Body of pancreas (tissue), 4 donors: ENCODE results near the gene SPRY4. TPM values are rescaled to one million over a fixed set of nuclear protein-coding genes. Genes with fewer than 3 reads are reported as not detected.

Source experiments
- ATAC-seq: fragments of 150-250 bp; one replicate; pipeline ENCODE4 v1.9.1; 2016
- DNase-seq, 4 donors: peaks; one replicate each; pipeline ENCODE4 v3.0.0-alpha.2; 2019
- H3K27ac ChIP-seq, 4 donors: fragments of 200-600 bp; sonication (generic); 1 replicate in 3 of 4; 2 replicates in 1 of 4; pipeline versions ENCODE4 v1.5.1 to v1.6.1; 2016 to 2019; ENCODE audit warnings: mild to moderate bottlenecking in 1 of 4, mixed read lengths in 1 of 4, moderate library complexity in 1 of 4
- H3K27me3 ChIP-seq, 2 donors: fragments of 200-600 bp; sonication (generic); one replicate each; pipeline ENCODE4 v1.6.0; 2016; ENCODE audit warnings: mild to moderate bottlenecking in 1 of 2
- H3K36me3 ChIP-seq, 2 donors: fragments of 200-600 bp; sonication (generic); replicated peaks in 1 of 2; 2 replicates each; pipeline ENCODE4 v1.5.1; 2016; ENCODE audit warnings: low read depth in 2 of 2; ENCODE audit not compliant: insufficient read depth in 1 of 2
- H3K4me1 ChIP-seq: fragments of 200-600 bp; sonication (generic); one replicate; pipeline ENCODE4 v1.6.0; 2016
- H3K4me3 ChIP-seq, 2 donors: fragments of 200-600 bp; sonication (generic); 1 replicate in 1 of 2; 2 replicates in 1 of 2; pipeline ENCODE4 v1.5.1; 2016 to 2019
- H3K9me3 ChIP-seq, 3 donors: fragments of 200-600 bp; sonication (generic); 1 replicate in 2 of 3; 2 replicates in 1 of 3; pipeline ENCODE4 v1.5.1; 2016
- CTCF ChIP-seq, 7 experiments: fragments of 450-650 bp in 4 of 7; fragments of 200-600 bp in 3 of 7; sonication (generic) in 3 of 7; IDR thresholded peaks; one replicate each; pipeline ENCODE4 v1.5.1; 2016 to 2019; ENCODE audit warnings: antibody characterized with exemption in 7 of 7
- POLR2A ChIP-seq, 3 donors: fragments of 450-650 bp; IDR thresholded peaks; one replicate each; pipeline ENCODE4 v1.6.1; 2016; ENCODE audit warnings: antibody characterized with exemption in 3 of 3, mild to moderate bottlenecking in 2 of 3
- WGBS, 2 donors: methylation state at CpG; one replicate each; pipeline ENCODE4 v1.1.5; 2017; 5-methylcytosine and 5-hydroxymethylcytosine counted together
- intact Hi-C: fragments of 100-400 bp; cut with DNase I; formaldehyde crosslinking; loops from one replicate; pipeline ENCODE4 v1.15.1; 2023
- total RNA-seq, 2 donors: library from RNA; depleted of rRNA; stranded (reverse); fragments of >200 nt; gene quantifications; one replicate each; pipeline ENCODE4 v1.1.0, GENCODE V29; 2016

SPRY4 gene
- total RNA-seq, 2 donors from 2014 or later = 6.7 to 18.5 TPM

- H3K4me1 ChIP-seq = no peaks in the 10 kb centered on the region
- TF ChIP-seq CTCF (IDR thresholded peaks at IDR 0.05) = no peak
- no peak for TF ChIP-seq POLR2A (IDR thresholded peaks at IDR 0.05)
- no peaks in the 10 kb centered on the region for H3K27me3 ChIP-seq
- H3K27ac ChIP-seq = no peak overlapping the region
- H3K36me3 ChIP-seq = no peaks in the 10 kb centered on the region
- DNase-seq (no peak), ATAC-seq (no peak)
- no peaks in the 10 kb centered on the region for H3K9me3 ChIP-seq
- intact Hi-C loops = no loop called here
- H3K4me3 ChIP-seq = no peak overlapping the region
- 81 to 90% methylated on average over 12 of the region's 12 CpGs for WGBS, 2 donors
Observed at GRCh38 chr5:142286111-142286510, 38.7 kb downstream of the SPRY4 start.

DNA sequence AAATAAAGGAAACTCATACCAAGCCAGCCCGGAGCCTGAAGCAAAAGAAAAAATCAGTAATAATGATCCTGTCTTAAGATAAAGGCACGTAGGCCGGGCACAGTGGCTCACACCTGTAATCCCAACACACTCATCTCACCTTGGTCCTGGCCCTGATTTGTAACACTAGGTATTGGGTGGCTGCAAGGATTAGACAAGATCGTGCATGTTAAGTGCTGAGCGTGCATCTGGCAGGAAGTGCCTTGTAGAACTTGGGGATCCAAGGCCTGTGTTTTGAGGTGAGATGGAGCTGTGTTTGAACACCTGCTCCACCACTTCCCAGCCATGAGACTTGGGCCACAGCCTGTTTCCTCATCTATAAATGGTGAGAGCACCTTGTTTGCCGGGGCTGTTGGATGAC lies 41.5 kb downstream of the SPRY4 start:
- intact Hi-C loops = no loop called here
- Histone ChIP-seq H3K4me3 (no peak overlapping the region), H3K27ac (no peak overlapping the region), H3K27me3 (no peaks in the 10 kb centered on the region), H3K36me3 (no peaks in the 10 kb centered on the region), H3K4me1 (no peaks in the 10 kb centered on the region), H3K9me3 (no peaks in the 10 kb centered on the region)
- TF ChIP-seq CTCF (IDR thresholded peaks at IDR 0.05) (no peak), POLR2A (IDR thresholded peaks at IDR 0.05) (no peak)
- DNase-seq (no peak), ATAC-seq (no peak)
- 81 to 82% methylated on average over 6 of the region's 6 CpGs for WGBS, 2 donors

- no peak overlapping the region for H3K4me3 ChIP-seq
- TF ChIP-seq CTCF (IDR thresholded peaks at IDR 0.05) (no peak), POLR2A (IDR thresholded peaks at IDR 0.05) (no peak)
- ATAC-seq = no peak
Observed at GRCh38 chr5:142281966-142282365, 42.9 kb downstream of the SPRY4 start.

DNA sequence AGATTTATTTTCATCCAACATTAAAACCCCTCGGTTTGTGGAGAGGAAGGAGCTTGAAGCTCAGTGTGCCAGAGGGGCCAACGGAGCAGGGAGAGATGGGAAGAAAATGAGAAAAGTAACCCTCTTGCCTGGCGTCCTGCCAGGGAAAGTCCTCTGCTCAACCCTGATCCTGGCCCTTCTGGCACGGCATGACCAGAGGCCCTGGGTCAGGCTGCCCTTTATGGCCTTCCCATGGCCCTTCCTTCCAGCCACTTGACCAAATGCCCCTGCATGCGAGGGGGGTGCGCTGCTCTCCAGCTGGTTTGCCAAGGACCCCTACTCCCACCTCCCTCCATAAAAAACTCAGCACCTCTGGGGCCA lies 43.8 kb downstream of the SPRY4 start:
- intact Hi-C loops = no loop called here
- H3K27ac ChIP-seq = peak overlapping the region in 1 of 4 donors; percentile 9
- no peak for ATAC-seq

More at GRCh38 chr5:142281966-142282365, 42.9 kb downstream of the SPRY4 start:
- DNase-seq = no peak
- no peaks in the 10 kb centered on the region for H3K9me3 ChIP-seq
- WGBS, 2 donors = 83 to 89% methylated on average over 6 of the region's 6 CpGs
- H3K4me1 ChIP-seq = no peaks in the 10 kb centered on the region
- H3K27me3 ChIP-seq = no peaks in the 10 kb centered on the region
- H3K27ac ChIP-seq = no peak overlapping the region
- no peaks in the 10 kb centered on the region for H3K36me3 ChIP-seq
- intact Hi-C loops = no loop called here

More for the DNA sequence above, 43.8 kb downstream of the SPRY4 start:
- Histone ChIP-seq H3K36me3 (no peaks in the 10 kb centered on the region), H3K4me1 (no peaks in the 10 kb centered on the region), H3K4me3 (no peak overlapping the region), H3K9me3 (no peaks in the 10 kb centered on the region), H3K27me3 (no peaks in the 10 kb centered on the region)
- WGBS, 2 donors = 72 to 73% methylated on average over 6 of the region's 6 CpGs
- peak in 2 of 4 donors; percentile 13 to 18 for DNase-seq
- TF ChIP-seq CTCF (IDR thresholded peaks at IDR 0.05) (no peak), POLR2A (IDR thresholded peaks at IDR 0.05) (no peak)
